Esophagus squamous epithelium (tissue), 5 donors: ENCODE results near the gene PSMD7. TPM values are rescaled to one million over a fixed set of nuclear protein-coding genes. Genes with fewer than 3 reads are reported as not detected.
"Not testable (repeated sequence)": the region's sequence is repeated elsewhere in the genome, so short reads cannot be mapped to it uniquely, and the experiment has no call there.

Source experiments
- DNase-seq: peaks from one replicate; lab custom pipeline; 2025; lab: John Stamatoyannopoulos, UW
- H3K27ac ChIP-seq, 4 donors: fragments of 200-600 bp; sonication (generic); one replicate each; pipeline ENCODE4 v1.5.1; 2016 to 2019; ENCODE audit warnings: mild to moderate bottlenecking in 1 of 4
- H3K27me3 ChIP-seq, 4 donors: fragments of 200-600 bp; sonication (generic); 1 replicate in 3 of 4; 2 replicates in 1 of 4; pipeline versions ENCODE4 v1.5.1 to v1.6.0; 2017 to 2021; ENCODE audit warnings: antibody characterized with exemption in 1 of 4
- H3K36me3 ChIP-seq, 3 donors: fragments of 200-600 bp; sonication (generic); one replicate each; pipeline ENCODE4 v1.5.1; 2016 to 2019
- H3K4me1 ChIP-seq, 3 donors: fragments of 200-600 bp; sonication (generic); one replicate each; pipeline ENCODE4 v1.5.1; 2017 to 2019
- H3K4me3 ChIP-seq, 4 donors: fragments of 200-600 bp; sonication (generic); 1 replicate in 3 of 4; 2 replicates in 1 of 4; pipeline ENCODE4 v1.5.1; 2016 to 2019; ENCODE audit warnings: mild to moderate bottlenecking in 2 of 4, moderate library complexity in 1 of 4
- H3K9me3 ChIP-seq, 3 donors: fragments of 200-600 bp; sonication (generic); one replicate each; pipeline ENCODE4 v1.5.1; 2016 to 2019
- POLR2A ChIP-seq, 4 donors: fragments of 450-650 bp; IDR thresholded peaks; one replicate each; pipeline ENCODE4 v1.6.1; 2017; ENCODE audit warnings: antibody characterized with exemption in 4 of 4, mild to moderate bottlenecking in 4 of 4, moderate library complexity in 3 of 4
- whole genome bisulfite sequencing, 2 donors: methylation state at CpG; one replicate each; pipeline ENCODE4 v1.1.5; 2018; 5-methylcytosine and 5-hydroxymethylcytosine counted together
- intact Hi-C: fragments of 100-400 bp; cut with DNase I; formaldehyde crosslinking; loops from one replicate; pipeline ENCODE4 v1.15.0; 2022
- total RNA-seq, 4 donors: library from RNA; depleted of rRNA; stranded (reverse); fragments of >200 nt; gene quantifications; one replicate each; pipeline ENCODE4 v1.1.0, GENCODE V29; 2016
- TF ChIP-seq, protein P1 (sequence below), 6 experiments: fragments of 450-650 bp in 4 of 6; fragments of 200-600 bp in 2 of 6; sonication (generic) in 2 of 6; IDR thresholded peaks; one replicate each; pipeline ENCODE4 v1.5.1; 2016 to 2019; ENCODE audit warnings: antibody characterized with exemption in 6 of 6, mild to moderate bottlenecking in 4 of 6, moderate library complexity in 4 of 6
- donor health status: DM: yes; HTN: yes; CAD: no.

PSMD7 gene
- total RNA-seq, 4 donors from 2014 or later, result 65.5 to 112 (median 84.2) TPM

DNA sequence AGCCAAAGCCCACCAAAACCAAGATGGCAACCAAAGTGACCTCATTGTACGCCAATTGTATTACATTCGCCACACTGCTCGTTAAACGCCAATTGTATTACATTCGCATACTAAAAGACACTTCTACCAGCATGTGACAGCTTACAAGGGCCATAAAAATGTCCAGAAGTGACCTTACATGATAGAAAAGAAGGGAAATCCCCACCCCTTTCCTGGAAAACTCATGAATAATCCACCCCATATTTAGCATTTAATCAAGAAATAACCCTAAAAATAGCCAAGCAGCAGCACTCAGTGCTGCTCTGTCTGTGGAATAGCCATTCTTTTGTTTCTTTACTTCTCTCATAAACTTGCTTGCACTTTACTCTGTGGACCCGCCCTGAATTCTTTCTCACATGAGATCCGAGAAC is 25.7 kb downstream of the PSMD7 start:
- no peaks in the 10 kb centered on the region for H3K9me3 ChIP-seq
- H3K4me1 ChIP-seq, result peaks cover 0 to 7% (median 0%) of the 10 kb centered on the region in 3 donors
- intact Hi-C loops, result no loop called here
- DNase-seq, result no peak
- peaks cover 0 to 23% (median 4%) of the 10 kb centered on the region in 3 donors for H3K36me3 ChIP-seq
- TF ChIP-seq POLR2A (IDR thresholded peaks at IDR 0.05), result no peak
- TF ChIP-seq, protein P1, sequence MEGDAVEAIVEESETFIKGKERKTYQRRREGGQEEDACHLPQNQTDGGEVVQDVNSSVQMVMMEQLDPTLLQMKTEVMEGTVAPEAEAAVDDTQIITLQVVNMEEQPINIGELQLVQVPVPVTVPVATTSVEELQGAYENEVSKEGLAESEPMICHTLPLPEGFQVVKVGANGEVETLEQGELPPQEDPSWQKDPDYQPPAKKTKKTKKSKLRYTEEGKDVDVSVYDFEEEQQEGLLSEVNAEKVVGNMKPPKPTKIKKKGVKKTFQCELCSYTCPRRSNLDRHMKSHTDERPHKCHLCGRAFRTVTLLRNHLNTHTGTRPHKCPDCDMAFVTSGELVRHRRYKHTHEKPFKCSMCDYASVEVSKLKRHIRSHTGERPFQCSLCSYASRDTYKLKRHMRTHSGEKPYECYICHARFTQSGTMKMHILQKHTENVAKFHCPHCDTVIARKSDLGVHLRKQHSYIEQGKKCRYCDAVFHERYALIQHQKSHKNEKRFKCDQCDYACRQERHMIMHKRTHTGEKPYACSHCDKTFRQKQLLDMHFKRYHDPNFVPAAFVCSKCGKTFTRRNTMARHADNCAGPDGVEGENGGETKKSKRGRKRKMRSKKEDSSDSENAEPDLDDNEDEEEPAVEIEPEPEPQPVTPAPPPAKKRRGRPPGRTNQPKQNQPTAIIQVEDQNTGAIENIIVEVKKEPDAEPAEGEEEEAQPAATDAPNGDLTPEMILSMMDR (IDR thresholded peaks at IDR 0.05), result no peak
- WGBS, 2 donors, result 78 to 80% methylated on average over 7 of the region's 7 CpGs
- H3K27me3 ChIP-seq, result no peaks in the 10 kb centered on the region
- H3K27ac ChIP-seq, result peak overlapping the region in 3 of 4 donors; percentile 21 to 47 (median 26)
- no peak overlapping the region for H3K4me3 ChIP-seq

GRCh38 chr16:74324777-74325176 is 28.2 kb downstream of the PSMD7 start:
- H3K27ac ChIP-seq, H3K4me3 ChIP-seq, H3K4me1 ChIP-seq, DNase-seq, H3K27me3 ChIP-seq, intact Hi-C loops, H3K9me3 ChIP-seq: not testable (repeated sequence)
- H3K36me3 ChIP-seq, result peaks cover 0 to 41% (median 10%) of the 10 kb centered on the region in 3 donors
- WGBS, 2 donors, result 91 to 95% methylated on average over 4 to 5 of the region's 5 CpGs

GRCh38 chr16:74325641-74326040 is 29.0 kb downstream of the PSMD7 start:
- Histone ChIP-seq H3K27ac (no peak overlapping the region), H3K36me3 (peaks cover 0 to 50% (median 12%) of the 10 kb centered on the region in 3 donors), H3K9me3 (no peaks in the 10 kb centered on the region), H3K4me1 (peaks cover 0 to 4% (median 0%) of the 10 kb centered on the region in 3 donors), H3K27me3 (no peaks in the 10 kb centered on the region), H3K4me3 (no peak overlapping the region)
- DNase-seq, result no peak
- intact Hi-C loops, result no loop called here
- TF ChIP-seq, protein P1 (IDR thresholded peaks at IDR 0.05), result no peak
- no peak for TF ChIP-seq POLR2A (IDR thresholded peaks at IDR 0.05)
- WGBS, 2 donors, result 81 to 89% methylated on average over 10 of the region's 10 CpGs

DNA sequence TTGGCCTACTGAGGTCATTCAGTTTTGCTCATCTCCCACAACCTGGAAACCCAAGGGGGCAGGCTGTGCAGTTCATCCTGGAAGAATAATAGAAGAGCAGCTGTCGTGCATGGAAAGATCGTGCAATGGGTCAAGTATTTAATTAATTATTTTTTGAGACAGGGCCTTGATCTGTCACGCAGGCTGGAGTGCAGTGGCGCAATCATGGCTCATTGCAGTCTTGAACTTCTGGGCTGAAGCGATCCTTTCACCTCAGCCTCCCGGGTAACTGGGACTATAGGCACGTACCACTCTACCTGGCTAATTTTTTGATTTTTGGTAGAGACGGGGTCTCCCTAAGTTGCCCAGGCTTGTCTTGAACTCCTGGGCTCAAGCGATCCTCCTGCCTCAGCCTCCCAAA is 31.7 kb downstream of the PSMD7 start:
- H3K27ac ChIP-seq, H3K27me3 ChIP-seq, intact Hi-C loops, DNase-seq, H3K4me3 ChIP-seq, H3K4me1 ChIP-seq, H3K9me3 ChIP-seq: not testable (repeated sequence)
- WGBS, 2 donors, result 89 to 92% methylated on average over 5 to 6 of the region's 9 CpGs
- H3K36me3 ChIP-seq, result peaks cover 0 to 77% (median 16%) of the 10 kb centered on the region in 3 donors

- H3K4me3 ChIP-seq, H3K4me1 ChIP-seq, H3K27me3 ChIP-seq, intact Hi-C loops, DNase-seq, H3K9me3 ChIP-seq, H3K27ac ChIP-seq: not testable (repeated sequence)
- peaks cover 0 to 80% (median 10%) of the 10 kb centered on the region in 3 donors for H3K36me3 ChIP-seq
- WGBS, 2 donors, result no CpG with 5 or more reads among the region's 8 CpGs
Observed at GRCh38 chr16:74332469-74332868, 35.9 kb downstream of the PSMD7 start.

DNA sequence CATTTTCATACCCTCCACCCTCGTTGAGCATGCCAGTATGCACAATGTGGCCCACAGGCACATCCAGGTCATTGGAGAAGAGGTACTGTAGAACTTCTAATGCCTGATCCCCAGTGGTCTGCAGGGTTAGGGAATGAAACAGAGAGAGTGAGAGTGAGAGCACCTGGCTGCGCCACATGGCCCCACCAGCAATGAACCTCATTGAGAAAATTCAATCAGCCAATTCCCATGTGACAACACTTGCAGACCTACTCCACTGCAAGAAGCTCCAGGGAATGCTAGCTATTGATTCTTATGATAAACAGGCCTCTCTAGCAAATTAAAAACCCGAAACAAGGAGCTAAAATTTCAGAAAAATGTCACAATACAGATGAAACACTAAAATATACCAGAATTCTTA is 40.9 kb downstream of the PSMD7 start:
- H3K4me1 ChIP-seq, H3K27me3 ChIP-seq, DNase-seq, intact Hi-C loops, H3K9me3 ChIP-seq, H3K4me3 ChIP-seq, H3K27ac ChIP-seq: not testable (repeated sequence)
- H3K36me3 ChIP-seq, result peaks cover 0 to 86% (median 0%) of the 10 kb centered on the region in 3 donors
- 85 to 96% methylated on average over 2 to 3 of the region's 3 CpGs for WGBS, 2 donors

DNA sequence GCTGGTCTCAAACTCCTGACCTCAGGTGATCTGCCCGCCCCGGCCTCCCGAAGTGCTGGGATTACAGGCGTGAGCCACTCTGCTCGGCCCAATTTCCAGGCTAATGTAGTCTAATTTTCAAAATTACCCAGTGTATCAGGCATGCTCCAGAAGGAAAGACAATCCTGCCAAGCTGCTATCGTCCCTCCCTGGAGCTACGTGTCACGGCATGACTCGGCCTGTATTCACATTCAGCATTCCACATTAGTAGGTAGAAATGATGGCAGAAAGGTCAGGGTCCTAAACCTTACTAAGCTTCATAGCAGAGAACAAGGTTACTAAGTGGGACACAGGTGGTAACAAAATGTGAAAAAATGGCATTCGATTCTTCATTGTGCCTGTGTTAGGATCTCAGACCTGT is 42.6 kb downstream of the PSMD7 start:
- DNase-seq, result not testable (repeated sequence)

GRCh38 chr16:74353038-74353437 is 56.4 kb downstream of the PSMD7 start:
- H3K27ac ChIP-seq, H3K4me1 ChIP-seq, intact Hi-C loops, H3K9me3 ChIP-seq, H3K4me3 ChIP-seq, H3K27me3 ChIP-seq, DNase-seq: not testable (repeated sequence)
- peaks cover 0 to 91% (median 30%) of the 10 kb centered on the region in 3 donors for H3K36me3 ChIP-seq
- 82 to 92% methylated on average over 3 to 4 of the region's 4 CpGs for WGBS, 2 donors

More for the DNA sequence above, 42.6 kb downstream of the PSMD7 start:
- Histone ChIP-seq H3K27ac (peak overlapping the region in 2 of 4 donors; percentile 34 to 42), H3K36me3 (peaks cover 0 to 92% (median 0%) of the 10 kb centered on the region in 3 donors)
- H3K4me1 ChIP-seq, intact Hi-C loops, H3K9me3 ChIP-seq, H3K27me3 ChIP-seq, H3K4me3 ChIP-seq: not testable (repeated sequence)
- WGBS, 2 donors, result 54 to 56% methylated on average over 4 to 10 of the region's 10 CpGs

Other genes starting within 250 kb of the PSMD7 start
- 1 to 10 TPM in 3 of 4 donors, not detected in 1; 2.9 to 5.0 (median 3.8) TPM for gene NPIPB15, start 79.5 kb downstream of the PSMD7 start, total RNA-seq
- gene CLEC18B, start 124.7 kb downstream of the PSMD7 start, total RNA-seq, result 1 to 10 TPM in 2 of 4 donors, under 1 TPM in 2; 0.38 to 6.2 (median 2.6) TPM